ACHN (cell line): ENCODE data around the gene KIF22.

Experiments
- DNase-seq: peaks from one replicate; pipeline ENCODE4 v3.0.0-alpha.2; 2015
- in situ Hi-C: cut with HindIII; loops from 2 replicates; pipeline ENCODE4 v1.10.0; 2017; ENCODE audit warnings: low sequenced_read_pairs, low pct_ligation_motif_present, low pct_unique_long_range_greater_than_20kb

Gene KIF22

DNA sequence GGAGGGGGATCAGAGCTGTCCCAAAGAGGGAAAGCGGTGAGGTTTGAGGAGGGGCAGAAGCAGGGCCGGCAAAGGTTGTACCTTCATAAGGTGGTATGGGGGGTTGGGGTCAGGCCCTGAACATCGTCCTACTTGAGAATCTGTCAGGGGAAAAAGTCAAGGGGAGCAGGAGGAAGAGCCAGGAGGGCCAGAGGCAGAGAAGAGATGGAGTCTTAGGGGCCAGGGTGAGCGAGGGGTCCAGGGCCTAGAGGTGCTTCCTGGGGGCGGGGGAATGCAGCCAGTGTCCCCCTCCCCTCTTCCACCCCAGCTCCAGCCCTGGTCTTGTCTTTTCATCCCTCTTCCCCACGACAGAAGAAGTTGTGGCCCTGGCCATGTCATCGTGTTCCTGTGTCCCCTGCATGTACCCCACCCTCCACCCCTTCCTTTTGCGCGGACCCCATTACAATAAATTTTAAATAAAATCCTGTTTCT, 20.2 kb downstream of the KIF22 start:
- in situ Hi-C loops, result no loop called here
- DNase-seq, result no peak

DNA sequence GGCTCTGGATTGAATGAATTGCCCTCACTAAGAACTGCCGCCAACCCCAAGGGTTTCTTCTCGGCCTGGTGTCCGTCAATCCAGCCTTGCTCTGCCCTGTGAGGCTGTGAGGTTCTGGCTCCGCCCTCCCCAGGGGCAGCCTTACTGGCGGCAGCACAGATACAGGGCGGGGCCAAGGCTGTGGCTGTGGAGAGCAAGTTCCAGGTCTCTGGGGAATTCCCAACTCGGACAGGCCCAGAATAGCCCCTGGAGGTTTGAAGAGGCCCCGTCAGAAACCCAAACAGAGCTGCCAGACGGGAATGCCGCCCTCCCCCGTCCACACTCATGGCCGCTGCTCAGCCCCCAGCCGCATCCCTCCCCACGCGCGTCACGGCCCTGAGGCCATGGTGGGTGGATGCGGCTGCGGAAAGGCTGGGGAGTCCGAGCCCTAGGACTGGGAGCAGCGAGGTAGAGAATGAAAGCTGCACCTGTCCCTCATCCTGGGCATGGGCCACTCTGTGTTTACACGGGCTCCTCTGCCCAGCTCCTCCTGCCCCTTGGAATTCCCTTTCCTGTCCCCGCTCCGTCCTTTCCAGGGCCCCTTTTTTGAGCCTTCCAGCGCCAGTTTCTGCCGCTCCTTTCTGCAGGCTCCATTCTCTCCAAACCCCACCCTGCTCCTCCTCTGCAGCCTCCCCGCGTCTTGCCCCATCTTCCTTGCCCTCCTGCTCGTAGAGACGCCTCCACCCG, 20.8 kb downstream of the KIF22 start:
- in situ Hi-C loops, result no loop called here
- DNase-seq, result peak; percentile 99

DNA sequence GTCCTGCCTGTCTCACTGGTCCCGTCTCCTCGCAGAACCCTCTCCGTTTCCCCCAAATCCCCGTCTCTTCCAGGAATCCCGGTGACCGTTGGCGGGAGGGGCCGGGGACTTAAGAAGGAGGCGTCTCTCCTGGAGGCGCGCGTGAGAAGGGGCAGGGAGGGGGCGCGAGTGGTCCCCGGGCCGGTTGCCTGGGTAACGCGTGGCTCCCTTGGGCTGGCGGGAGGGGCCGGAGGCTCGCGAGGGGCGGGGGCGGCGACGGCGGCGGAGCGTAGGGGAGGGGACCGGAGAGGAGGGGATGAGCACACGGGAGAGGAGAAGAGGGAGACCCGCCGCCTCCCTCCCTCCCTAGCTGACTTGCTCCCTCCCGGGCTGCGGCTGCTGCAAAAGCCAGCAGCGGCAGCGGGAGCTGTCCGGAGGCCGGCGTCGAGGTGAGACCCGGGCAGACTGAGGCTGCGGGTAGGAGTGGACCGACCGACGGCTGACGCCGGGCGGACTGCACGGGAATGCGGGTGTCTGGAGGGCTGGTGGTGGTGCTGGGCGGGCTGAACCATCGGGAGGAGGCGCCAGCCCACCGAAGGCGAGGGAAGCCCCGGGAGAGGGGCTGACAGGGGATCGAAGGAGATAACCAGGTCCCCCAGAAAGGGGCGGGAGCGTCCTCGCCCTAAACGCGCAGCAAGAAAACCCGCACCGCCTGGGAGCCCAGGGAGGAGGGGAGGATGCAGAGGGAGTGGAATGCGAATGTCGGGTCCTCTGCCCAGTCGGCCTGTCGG, 21.5 kb downstream of the KIF22 start, which contains the start of gene PRRT2:
Gene PRRT2, plus strand, starts transcription at position 298 of the 770 bp plus-strand sequence. CDS start 862 bp downstream, outside the sequence.
- peak; percentile 59 for DNase-seq
- in situ Hi-C loops, result no loop called here

DNA sequence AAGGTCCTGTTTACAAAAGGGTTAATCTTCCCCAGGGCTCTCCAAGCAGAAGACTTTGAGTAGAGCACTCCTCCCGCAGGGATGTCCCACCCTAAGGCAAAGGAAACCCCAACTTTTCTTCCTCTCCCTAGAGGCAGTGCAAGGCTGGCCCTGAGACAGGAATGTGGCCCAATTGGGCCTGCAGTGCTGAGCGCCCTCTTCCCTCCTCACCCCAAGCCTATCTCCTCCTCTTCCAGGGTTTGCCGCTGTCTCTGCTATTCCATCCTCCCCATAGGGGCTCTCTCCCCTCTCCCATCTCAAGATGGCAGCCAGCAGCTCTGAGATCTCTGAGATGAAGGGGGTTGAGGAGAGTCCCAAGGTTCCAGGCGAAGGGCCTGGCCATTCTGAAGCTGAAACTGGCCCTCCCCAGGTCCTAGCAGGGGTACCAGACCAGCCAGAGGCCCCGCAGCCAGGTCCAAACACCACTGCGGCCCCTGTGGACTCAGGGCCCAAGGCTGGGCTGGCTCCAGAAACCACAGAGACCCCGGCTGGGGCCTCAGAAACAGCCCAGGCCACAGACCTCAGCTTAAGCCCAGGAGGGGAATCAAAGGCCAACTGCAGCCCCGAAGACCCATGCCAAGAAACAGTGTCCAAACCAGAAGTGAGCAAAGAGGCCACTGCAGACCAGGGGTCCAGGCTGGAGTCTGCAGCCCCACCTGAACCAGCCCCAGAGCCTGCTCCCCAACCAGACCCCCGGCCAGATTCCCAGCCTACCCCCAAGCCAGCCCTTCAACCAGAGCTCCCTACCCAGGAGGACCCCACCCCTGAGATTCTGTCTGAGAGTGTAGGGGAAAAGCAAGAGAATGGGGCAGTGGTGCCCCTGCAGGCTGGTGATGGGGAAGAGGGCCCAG, 22.4 kb downstream of the KIF22 start:
- in situ Hi-C loops, result no loop called here

DNA sequence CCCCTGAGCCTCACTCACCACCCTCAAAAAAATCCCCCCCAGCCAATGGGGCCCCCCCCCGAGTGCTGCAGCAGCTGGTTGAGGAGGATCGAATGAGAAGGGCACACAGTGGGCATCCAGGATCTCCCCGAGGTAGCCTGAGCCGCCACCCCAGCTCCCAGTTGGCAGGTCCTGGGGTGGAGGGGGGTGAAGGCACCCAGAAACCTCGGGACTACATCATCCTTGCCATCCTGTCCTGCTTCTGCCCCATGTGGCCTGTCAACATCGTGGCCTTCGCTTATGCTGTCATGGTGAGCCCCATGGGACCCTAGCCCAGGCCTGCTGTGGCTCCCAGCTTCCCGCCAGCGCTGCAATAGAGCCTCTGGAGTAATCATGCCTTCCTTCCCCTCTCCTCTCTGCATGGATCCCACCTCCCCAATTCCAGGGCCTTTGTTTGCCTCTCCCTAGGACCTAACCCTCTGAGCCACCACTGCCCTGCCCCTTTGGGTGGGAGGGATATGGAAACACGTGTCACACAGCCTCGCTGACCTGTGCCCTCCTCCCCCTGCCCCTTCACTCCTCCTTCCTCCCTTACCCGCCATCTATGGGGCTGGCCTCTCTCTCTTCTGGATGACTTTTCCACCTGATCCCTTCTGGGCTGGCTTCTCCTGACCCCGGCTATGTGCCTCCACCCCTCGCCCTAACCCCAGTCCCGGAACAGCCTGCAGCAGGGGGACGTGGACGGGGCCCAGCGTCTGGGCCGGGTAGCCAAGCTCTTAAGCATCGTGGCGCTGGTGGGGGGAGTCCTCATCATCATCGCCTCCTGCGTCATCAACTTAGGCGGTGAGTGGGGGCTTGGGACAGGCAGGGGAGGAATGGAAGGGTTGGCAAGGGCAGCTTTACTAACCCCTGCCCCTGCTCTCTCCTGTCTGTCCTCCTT, 23.4 kb downstream of the KIF22 start:
- no peak for DNase-seq
- in situ Hi-C loops, result no loop called here

More for the DNA sequence above, 22.4 kb downstream of the KIF22 start:
- DNase-seq, result no peak

DNA sequence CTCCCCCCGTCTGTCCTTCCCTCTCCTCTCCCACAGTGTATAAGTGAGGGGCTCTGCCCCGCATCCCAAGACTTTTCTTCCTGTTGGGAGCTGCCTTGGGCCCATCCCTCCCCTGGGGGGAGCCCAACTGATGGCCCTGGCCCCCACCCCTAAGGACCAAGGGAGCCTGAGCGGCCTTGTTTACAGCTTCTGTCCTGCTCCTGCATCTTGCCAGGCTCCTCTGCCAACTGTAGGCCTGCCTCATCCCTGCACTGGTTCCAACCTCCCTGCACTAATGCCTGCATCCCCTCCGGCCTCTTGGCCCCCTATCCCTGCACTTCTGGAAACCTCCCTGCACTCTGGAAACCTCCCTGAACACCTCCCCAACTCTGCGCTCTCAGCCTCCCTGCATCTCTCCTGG, 24.0 kb downstream of the KIF22 start:
- in situ Hi-C loops, result no loop called here
- DNase-seq, result no peak

DNA sequence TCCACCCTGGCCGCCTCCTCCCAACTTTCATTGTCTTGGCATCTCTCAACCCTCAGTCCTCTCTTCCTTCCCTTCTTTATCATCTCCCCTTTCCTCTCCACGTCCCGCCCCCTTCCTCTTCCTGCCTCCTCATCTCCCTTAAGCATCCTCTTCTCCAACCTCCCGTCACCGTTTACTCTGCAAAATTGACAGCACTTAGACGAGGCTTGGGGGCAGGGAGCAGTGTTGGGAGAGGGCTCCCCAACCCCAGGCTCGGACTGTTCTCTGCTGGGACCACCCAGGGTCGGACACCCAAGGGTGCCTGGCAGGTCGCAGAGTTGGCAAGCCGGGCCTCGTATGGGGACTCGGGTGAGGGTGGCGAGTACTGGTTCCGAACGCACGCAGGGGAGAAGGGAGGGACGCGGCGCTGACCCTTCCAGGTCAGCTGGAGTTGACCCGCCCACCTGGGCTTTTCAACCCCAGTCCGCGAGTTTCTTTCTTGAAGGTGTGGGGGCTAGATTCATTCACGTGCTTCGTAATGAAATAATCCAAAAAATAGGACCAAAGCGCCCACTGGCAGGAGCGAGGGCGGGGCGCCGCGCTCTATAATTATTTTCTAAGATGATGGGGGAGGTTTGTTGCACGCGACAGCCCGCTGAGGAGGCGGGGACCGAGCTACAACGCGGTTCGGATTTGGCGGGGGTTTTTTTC, 24.6 kb downstream of the KIF22 start:
- no peak for DNase-seq
- in situ Hi-C loops, result no loop called here

DNA sequence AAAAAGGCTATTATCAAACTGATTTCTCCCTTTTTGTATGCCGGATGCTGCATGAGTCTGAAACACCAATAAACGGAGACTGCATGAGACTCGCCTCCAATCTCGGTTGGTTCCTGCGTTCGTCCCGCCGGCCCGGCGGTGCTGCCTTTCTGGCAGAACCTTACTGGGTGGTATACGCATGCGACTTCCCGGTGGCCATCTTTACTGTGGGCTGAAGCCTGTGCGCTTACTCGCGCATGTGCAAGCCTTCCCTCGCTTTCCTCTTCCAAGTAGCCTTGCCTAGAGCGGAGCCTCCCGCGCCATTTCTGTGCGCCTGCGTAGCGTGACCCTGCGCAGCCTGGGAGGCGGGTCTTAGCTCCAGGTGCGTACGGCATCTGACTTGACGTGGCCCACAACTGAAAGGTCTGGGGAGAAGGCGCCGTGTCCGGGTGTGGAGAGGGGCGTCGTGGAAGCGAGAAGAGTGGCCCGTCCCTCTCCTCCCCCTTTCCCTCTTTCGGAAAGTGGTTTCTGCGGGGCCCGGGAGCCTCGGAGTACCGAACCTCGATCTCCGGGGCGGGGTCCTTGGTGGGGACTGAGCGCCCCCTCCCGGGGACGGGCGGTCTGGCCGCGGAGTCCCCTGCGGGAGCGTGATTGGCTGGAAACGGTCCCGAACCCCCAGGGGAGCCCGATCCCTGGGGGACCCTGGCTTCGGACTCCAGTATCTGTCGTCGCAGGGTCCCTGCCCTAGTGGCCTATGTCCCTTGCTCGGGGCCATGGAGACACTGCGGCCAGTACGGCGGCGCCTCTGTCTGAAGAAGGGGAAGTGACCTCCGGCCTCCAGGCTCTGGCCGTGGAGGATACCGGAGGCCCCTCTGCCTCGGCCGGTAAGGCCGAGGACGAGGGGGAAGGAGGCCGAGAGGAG, 25.5 kb downstream of the KIF22 start, which contains the start of gene PAGR1:
Gene PAGR1, plus strand, starts transcription at position 360 of the 901 bp plus-strand sequence. Its CDS starts 374 bp downstream, at position 734.
- in situ Hi-C loops, result no loop called here
- DNase-seq, result peak; percentile 100

DNA sequence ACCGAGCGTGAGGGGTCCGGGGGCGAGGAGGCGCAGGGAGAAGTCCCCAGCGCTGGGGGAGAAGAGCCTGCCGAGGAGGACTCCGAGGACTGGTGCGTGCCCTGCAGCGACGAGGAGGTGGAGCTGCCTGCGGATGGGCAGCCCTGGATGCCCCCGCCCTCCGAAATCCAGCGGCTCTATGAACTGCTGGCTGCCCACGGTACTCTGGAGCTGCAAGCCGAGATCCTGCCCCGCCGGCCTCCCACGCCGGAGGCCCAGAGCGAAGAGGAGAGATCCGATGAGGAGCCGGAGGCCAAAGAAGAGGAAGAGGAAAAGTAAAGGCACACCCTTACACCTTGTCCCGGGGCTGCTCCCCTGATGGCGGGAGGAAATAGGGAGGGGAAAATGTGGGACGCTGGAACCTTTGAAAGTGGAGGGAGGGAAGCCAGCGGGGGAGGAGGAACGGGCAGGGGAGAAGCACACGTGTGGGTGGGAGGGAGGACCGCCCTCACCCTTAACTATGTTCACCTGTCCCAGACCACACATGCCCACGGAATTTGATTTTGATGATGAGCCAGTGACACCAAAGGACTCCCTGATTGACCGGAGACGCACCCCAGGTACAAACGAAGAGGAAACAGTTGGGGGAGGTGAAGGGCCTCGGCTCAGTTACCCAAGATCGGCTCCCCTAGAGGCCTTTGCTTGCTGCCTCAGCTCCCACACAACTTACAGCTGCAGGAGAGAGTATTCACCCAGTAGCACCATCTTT, 26.3 kb downstream of the KIF22 start:
- in situ Hi-C loops, result no loop called here
- peak; percentile 80 for DNase-seq

DNA sequence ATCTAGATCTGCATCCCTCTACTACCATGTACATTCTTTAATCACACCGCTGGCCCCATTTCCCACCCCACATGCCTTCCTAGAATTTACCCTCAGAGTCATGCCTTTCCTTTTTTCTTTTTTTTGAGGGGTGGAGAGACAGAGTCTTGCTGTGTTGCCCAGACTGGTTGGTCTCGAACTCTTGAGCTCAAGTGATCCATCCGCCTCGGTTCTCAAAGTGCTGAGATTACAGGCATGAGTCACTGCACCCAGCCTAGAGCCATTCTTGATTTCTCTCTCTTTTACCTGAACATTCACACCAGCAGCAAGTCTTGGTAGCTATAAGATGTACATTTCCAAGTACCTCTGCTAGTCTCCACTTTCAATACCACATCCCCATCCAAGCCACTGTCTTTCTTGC, 27.5 kb downstream of the KIF22 start:
- in situ Hi-C loops, result no loop called here
- no peak for DNase-seq

DNA sequence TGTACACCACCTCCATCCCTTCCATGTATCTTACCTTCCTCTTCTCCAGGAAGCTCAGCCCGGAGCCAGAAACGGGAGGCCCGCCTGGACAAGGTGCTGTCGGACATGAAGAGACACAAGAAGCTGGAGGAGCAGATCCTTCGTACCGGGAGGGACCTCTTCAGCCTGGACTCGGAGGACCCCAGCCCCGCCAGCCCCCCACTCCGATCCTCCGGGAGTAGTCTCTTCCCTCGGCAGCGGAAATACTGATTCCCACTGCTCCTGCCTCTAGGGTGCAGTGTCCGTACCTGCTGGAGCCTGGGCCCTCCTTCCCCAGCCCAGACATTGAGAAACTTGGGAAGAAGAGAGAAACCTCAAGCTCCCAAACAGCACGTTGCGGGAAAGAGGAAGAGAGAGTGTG, 29.0 kb downstream of the KIF22 start:
- in situ Hi-C loops, result no loop called here
- DNase-seq, result peak; percentile 30

DNA sequence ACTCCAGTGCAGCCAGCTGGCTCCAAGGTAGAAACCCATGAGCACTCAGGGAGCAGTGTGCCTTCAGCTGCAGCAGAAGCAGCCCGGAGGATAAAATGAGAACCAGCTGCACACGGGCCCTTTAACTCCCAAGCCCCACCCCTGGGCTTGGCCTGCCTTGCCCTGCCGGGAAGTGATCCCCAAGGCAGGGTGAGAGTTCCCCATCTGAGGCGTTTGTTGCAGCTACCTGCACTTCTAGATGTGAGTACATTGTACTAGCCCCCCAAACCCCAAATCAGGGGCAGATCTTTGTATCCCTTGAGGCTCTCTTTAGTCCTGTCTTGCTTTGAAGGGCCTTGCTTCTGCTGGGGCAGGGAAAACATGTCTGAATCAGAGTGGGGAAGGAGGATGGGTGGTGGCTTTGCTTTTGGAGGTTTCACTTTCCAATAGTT, 29.7 kb downstream of the KIF22 start, which contains the start of gene MVP:
Gene MVP, plus strand, starts transcription at position 192 of the 431 bp plus-strand sequence. CDS start 10,088 bp downstream, outside the sequence.
- DNase-seq, result peak; percentile 75
- in situ Hi-C loops, result no loop called here

DNA sequence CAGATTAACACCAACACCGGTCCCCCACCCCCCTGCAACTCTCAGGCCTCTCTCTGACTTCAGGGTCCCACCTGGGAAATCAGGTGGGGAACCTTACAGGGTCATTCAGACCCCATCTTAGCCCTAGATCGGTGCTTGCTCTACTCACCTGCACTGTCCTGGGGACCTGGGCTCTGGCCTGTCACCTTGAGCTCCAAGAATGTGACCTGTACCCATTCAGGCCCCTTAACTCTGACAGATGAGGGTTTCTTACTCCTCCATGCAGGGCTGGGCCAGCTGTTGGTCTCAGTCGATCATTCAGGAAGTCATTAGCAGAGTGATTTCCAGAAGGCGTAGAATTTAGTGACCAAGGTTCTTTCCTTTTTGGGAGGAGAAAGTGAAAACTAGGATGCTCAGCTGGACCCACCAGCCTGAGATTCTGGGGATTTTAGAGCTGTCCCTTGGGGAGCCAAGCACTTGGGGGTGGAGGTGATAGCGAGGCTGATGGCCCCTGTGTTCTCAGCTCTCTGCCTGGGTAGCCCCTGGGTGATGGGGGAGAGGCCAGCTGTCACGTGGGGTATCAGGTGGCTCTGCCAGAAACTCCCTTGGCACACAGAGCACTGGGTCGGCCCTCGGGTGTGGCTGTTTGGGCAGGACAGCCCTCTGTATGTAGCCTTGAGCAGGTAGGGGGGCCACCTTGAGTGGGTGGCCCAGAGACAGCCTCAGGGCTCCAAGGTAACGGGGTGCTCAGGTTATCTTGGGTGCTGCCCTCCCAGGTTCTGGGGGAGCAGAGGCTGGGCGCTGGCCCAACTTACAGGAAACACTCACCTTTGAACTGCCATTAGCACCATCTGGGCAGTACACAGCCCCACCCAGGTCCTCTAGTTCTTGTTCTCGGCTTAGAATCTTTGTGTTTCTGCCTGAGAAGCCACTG, 30.4 kb downstream of the KIF22 start:
- peak; percentile 61 for DNase-seq
- in situ Hi-C loops, result no loop called here

DNA sequence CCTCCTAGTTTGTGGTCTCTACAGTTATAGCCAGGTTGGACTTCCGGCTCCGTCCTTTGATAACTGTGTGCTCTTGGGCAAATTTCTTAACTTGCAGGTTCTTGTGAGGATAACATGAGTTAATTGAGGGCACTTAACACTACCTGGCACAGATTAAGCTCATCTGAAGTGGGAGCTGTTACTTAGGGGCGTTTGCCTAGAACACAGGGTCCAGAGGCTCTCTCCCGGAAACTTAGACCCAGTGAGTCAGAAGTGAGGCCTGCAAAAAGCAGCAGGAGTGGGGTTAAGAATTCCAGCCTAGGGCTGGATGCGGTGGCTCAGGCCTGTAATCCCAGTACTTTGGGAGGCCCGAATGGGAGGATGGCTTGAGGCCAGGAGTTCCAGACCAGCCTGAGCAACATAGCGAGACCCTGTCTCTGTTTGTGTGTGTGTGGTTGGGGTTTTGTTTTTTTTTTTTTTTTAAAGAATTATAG, 31.1 kb downstream of the KIF22 start:
- in situ Hi-C loops, result no loop called here
- peak; percentile 86 for DNase-seq
